Pons (tissue), 1 donor: Measurements from ENCODE around the gene MAS1.
"Not testable (repeated sequence)": the region's sequence is repeated elsewhere in the genome, so short reads cannot be mapped to it uniquely, and the experiment has no call there.

Experiments
- DNase-seq: peaks from one replicate; pipeline ENCODE4 v3.0.0-alpha.2; 2016; ENCODE audit warnings: low spot score

The MAS1 gene

GRCh38 chr6:159890792-159891191, at the start of gene MAS1:
MAS1 (plus strand) TSS chr6:159890988; CDS start chr6:159906956, 15,968 bp downstream.
- DNase-seq, result no peak

- DNase-seq, result peak; percentile 3
Measured at GRCh38 chr6:159842035-159842434, 48.8 kb upstream of the MAS1 start.

DNA sequence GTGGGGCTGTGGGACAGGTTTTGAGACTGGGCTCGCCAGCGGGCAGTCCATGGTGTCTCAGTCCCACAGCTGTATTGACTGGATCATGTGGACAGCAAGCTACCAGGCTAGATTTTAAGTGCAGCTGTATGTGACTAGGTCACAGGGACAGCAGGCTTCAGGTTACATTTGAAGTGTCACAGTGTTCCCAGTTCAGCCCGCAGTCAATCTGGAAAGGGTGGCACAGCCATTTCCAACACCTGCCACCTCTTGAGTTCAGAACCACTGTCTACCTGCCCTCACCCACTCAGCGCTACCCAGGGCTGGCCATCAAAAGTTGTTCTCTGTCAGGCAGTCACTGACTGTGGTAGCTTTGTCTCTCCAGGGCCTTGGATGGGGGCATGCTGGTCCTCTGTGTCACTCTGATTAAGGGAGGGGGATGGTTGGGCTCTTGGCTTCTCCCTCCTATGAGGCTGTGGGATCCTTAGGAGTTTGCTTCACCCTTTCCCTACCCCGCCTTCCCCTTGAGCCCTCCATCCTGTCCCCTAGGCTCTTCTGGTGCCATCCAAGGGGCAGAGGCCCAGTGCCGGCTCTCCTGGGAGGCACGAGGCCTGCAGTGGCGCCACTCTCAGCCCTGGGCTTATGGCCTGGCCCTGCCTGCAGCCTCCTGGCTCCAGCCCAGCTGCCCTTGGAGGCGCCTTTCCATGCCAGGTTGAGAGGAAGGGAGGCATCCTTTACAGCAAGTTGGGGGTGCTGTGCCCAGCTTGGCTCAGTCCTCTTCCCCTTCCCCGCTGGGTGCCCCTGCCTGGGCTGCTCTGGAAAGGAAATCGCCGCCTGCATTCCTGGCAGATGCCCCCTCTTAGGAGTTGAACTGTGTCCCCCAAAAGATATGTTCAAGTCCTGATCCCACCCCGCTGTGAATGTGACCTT, 45.8 kb upstream of the MAS1 start:
- no peak for DNase-seq

GRCh38 chr6:159848552-159848951, 42.2 kb upstream of the MAS1 start:
- DNase-seq, result not testable (repeated sequence)

GRCh38 chr6:159849851-159850250, 40.9 kb upstream of the MAS1 start:
- DNase-seq, result not testable (repeated sequence)

GRCh38 chr6:159852877-159853276, 37.9 kb upstream of the MAS1 start:
- DNase-seq, result peak; percentile 62

DNA sequence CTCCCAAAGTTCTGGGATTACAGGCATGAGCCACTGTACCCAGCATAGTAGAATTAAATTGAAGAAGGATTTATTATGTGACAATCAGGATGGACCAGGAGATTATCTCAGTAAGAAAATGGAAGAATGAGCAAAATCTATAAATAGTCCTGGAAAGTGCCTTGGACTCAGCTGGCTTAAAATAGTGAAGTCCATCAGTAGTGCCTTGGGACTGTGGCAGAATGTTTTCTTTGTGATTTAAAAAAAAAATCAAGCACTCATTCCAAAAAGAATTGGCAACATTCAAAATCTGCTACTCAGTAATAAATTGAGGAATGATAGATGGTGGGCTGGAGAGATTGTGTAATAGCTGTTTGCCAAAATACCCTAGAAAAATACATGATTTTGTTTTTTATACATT, 37.0 kb upstream of the MAS1 start:
- DNase-seq, result no peak

DNA sequence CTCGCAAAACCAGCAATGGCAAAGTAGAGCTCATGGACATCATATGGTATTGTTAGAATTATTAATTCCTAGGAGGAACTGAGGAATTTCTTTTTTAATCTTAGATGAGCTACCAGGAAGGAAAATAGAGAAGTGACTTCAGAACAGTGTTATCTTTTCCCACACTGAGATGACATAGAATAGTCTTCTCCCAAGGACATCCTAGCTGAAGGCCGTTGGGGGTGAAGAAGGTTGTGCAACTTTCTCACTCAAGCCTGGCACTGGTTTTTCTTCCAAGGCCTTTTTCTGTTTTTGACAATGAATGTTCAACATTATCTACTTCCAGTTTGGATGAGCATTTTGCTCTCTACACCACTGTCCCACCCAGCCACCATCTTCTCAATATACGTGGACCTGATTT, 35.8 kb upstream of the MAS1 start:
- no peak for DNase-seq

DNA sequence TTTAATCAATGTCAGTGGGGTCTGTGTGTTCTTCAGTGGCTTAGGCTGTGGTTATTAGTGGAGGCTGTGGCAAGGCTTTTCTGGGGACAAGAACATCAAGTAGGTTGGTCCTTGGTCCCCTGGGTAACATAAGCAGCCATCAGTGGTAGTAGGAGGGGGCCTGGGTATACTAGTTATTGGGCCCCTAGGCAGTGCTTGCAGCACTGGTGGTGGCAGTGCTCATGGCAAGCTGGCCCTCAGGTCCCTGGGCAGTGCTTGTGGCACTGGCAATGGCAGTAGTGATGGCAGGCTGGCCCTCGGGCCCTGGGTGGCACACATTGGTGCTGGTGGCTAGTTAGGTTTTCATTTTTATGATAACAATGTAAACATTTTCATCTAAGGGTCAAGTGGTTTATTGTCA, 32.5 kb upstream of the MAS1 start:
- no peak for DNase-seq

DNA sequence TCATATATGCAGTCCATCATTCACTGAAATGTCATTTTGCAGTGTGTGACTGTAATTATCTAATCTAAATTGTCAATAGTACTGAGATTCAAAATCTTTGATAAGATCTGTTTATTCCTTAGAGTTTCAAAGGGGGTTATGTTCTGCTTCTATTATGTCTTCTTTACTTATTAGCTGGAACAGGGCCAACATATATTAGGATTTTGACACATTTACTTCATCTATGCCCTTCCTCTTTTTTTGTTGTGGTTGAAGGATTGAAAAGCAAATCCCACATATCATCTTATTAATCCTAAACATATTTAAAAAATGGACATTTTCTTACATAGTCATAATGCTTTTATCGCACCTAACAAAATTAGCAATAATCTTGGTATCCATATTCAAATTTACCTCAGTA, 30.3 kb upstream of the MAS1 start:
- DNase-seq, result no peak

DNA sequence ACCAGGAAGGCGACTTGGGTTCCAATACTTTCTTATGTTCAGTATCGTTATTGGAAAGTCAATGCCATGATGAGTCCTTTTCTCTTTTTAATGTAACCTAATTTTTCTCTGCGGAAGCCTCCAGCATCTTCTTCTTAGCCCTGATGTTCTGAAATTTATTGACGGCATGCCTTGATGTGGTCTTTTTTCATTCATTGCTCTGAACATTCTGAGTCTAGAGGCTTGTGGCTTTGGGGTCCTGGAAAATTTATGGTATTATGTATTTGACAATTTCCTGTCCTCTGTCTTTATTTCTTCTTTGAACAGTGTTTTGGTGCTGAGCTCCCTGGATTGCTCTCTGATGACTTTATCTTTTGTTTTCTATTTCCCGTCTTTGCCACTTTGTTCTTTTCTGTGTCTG, 28.7 kb upstream of the MAS1 start:
- DNase-seq, result no peak

DNA sequence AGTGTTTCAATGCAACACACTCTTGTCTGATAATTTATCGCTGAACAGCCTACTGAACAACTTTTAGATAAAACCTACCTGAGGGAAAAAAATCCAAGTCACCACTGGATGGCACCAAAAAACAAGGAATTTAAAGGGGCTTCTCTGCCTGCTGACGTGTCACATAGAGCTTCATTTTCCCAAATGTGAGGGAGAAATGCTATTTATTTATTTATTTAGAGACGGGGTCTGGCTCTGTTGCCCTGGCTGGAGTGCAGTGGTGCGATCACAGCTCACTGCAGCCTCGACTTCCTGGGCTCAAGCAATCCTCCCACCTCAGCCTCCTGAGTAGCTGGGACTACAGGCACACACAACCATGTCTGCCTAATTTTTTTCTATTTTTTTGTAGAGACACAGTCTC, 27.4 kb upstream of the MAS1 start:
- peak; percentile 62 for DNase-seq

- DNase-seq, result no peak
Measured at GRCh38 chr6:159865226-159865920, 25.4 kb upstream of the MAS1 start.

- DNase-seq, result no peak
Measured at GRCh38 chr6:159866286-159867247, 24.2 kb upstream of the MAS1 start.

DNA sequence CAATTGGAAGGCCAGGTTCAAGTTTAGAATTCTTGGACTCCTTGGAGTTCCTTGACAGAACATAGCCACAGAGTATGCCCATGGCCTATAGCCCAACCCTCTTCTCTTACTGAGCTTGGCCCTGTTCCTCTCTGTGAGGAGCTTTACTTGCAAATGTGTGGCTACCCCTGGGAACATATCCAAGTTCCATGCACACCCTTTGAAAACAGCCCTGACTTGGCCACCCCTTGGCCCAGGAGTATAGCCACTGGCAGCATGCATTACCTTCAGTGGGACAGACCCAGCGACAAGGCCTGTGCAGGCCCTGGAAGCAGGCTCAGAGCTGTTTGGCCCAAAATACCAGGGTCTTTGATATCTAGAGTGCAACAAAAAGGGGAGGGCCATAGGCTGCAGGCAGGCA, 19.5 kb upstream of the MAS1 start:
- DNase-seq, result peak; percentile 11

DNA sequence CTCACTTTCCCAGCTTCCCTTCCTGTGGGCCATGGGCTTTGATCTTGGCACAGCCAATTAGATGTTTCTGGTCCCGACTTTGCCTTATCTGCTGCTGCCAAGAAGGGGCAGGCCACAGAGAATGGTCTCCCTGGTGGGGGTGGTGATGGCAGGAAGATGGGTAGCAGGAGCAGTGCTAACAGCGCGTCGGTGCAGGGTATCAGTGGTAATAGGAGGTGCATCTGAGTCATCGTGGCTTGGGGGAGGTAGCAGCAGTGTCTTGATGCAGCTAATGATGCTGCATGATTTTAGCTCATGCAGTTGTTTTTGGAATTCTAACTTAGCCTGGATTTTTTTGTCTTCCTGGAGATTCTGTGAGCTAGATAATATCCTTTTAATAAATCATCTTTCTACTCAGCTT, 18.9 kb upstream of the MAS1 start:
- no peak for DNase-seq

DNA sequence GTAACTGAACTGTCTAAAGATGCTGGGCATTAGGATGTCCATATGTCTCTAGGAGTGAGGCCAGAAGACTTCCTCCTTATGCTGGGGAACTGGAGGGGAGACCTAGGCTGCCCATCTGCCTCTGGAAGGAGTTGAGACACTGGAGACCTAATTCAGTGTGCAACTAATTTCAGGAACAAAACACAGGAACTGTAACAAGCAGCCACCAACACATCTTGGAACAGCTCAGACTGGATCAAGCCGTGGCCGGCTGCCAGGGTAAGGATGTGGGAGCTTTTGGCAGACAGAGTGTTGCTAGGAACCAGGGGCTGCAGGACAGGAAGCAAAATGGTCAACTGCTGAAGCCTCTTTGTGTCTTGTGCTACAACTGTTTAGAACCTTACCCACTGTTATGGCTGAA, 16.4 kb upstream of the MAS1 start:
- DNase-seq, result peak; percentile 17

DNA sequence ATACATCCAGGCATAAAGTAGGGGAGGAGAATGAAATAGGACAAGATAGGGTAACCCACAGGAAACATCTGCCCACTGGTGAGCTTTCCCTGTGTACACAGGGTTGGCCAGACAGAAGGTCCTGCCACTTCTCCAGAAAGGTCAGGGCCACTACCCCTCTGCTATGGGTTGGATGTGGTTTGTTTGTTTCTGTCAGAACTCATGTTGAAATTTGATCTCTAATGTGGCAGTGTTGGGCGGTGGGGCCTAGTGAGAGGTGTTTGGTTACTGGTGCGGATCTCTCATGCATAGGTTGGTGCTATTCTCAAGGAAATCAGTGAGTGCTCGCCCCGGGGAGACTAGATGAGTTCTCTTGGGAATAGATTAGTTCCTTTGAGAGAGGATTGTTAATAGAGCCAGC, 15.6 kb upstream of the MAS1 start:
- DNase-seq, result no peak

- DNase-seq, result no peak
Measured at GRCh38 chr6:159876242-159876641, 14.5 kb upstream of the MAS1 start.

DNA sequence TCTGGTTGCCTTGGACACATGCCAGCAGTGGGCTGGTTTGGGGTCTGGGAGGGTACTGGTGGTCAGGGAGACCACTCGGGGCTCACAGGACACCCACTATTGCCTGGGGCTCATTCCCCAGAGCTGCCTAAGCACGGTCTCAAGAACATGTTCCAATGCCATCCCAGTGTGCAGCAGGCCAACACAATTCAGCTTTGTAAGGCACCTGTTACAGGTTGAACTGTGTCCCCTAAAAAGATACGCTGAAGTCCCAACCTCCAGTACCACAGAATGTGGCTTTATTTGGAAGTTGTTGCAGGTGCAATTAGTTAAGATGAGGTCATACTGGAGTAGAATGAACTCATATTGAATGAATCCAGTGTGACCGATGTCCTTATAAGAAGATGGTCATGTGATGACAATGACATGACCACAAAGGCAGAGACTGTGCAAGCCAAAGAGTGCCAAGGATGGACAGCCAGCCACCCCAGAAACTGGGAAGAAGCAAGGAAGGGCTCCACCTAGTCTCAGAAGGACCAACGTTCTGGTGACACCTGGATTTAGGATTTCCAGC, 13.5 kb upstream of the MAS1 start:
- no peak for DNase-seq

- DNase-seq, result no peak
Measured at GRCh38 chr6:159878341-159878740, 12.4 kb upstream of the MAS1 start.

GRCh38 chr6:159879856-159880255, 10.9 kb upstream of the MAS1 start:
- no peak for DNase-seq
